Mononuclear cell (primary cell): Measurements from ENCODE around the gene ZNF280D. TPM values are rescaled to one million over a fixed set of nuclear protein-coding genes. Genes with fewer than 3 reads are reported as not detected.

Experiments
- H3K27me3 ChIP-seq: 2 replicates; pipeline ENCODE4 v1.6.0; 2011; ENCODE audit warnings: low read length, control low read depth; ENCODE audit not compliant: insufficient read depth
- H3K4me1 ChIP-seq: 2 replicates; pipeline ENCODE4 v1.5.1; 2011; ENCODE audit warnings: mild to moderate bottlenecking, low read length, control low read depth; ENCODE audit not compliant: insufficient read depth
- H3K4me3 ChIP-seq: 2 replicates; pipeline ENCODE4 v1.5.1; 2011; ENCODE audit warnings: mild to moderate bottlenecking, low read length, moderate library complexity
- H3K9me3 ChIP-seq: 2 replicates; pipeline ENCODE4 v1.5.1; 2011; ENCODE audit warnings: low read depth, mild to moderate bottlenecking, control low read depth, low read length
- total RNA-seq: library from RNA; depleted of rRNA; stranded (reverse); fragments of >200 nt; gene quantifications from one replicate; pipeline ENCODE4 v1.2.3, GENCODE V29; 2012

Gene ZNF280D
- total RNA-seq, 1 donor: 29.9 TPM

DNA sequence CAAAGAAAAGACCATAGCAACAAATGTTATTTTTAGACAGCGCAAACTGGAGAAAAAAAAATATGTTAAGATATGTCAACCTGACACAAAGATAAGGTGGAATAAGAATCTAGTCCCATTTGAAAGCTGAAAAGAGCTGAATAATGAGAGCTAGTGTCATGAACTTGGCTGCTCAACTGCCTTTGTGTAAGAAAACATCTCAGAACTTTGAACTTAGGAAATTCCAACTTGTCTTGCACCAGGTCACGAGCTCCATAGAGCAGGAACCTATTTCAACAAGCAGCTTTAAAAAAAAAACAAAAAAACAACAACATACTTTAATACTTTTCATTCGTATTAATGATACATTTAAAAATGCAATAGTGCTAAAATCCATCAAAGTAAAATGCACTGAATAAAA is 79.5 kb downstream of the ZNF280D start:
- no peaks in the 10 kb centered on the region for H3K27me3 ChIP-seq
- H3K4me3 ChIP-seq: no peak overlapping the region
- H3K9me3 ChIP-seq: no peaks in the 10 kb centered on the region
- H3K4me1 ChIP-seq: no peaks in the 10 kb centered on the region

DNA sequence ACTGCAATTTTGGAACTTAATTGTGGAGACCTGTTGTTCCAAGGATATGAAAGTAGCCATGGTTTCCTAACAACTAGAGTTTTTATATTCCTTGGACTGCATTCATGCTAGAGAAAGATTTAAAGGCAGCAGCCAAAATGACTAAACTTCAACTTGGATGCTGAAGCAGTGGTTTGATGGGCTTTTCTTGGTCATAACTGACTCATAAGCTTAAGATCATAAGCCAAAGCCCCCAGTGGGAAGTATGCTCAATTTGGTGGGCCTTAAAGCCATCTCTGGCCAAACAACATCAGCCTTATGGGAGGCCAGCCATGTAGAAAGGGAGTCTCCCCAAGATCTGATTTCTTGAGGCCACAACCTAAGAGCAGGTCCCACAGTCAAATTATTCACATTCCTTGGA is 80.2 kb downstream of the ZNF280D start:
- Histone ChIP-seq H3K27me3 (no peaks in the 10 kb centered on the region), H3K4me3 (no peak overlapping the region), H3K9me3 (no peaks in the 10 kb centered on the region), H3K4me1 (no peaks in the 10 kb centered on the region)

DNA sequence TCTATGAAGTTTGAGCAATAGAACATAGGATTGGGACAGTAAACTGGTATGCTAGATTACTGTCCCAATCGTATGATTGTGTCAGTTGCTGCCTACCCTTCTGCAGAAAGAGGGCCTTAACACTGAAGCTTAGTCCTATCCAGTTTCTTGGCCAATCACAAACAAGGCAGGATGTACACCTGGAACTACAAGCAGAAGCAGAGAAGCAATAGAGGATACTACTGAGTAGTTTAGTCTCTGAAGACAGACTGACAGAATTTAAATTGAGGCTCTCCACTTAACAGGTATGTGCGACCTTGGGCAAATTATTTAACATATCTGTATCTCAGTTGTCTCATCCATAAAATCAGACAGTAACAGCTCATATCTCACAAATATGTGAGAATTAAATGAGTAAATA is 85.0 kb downstream of the ZNF280D start:
- no peak overlapping the region for H3K4me3 ChIP-seq
- no peaks in the 10 kb centered on the region for H3K4me1 ChIP-seq
- no peaks in the 10 kb centered on the region for H3K9me3 ChIP-seq
- no peaks in the 10 kb centered on the region for H3K27me3 ChIP-seq

DNA sequence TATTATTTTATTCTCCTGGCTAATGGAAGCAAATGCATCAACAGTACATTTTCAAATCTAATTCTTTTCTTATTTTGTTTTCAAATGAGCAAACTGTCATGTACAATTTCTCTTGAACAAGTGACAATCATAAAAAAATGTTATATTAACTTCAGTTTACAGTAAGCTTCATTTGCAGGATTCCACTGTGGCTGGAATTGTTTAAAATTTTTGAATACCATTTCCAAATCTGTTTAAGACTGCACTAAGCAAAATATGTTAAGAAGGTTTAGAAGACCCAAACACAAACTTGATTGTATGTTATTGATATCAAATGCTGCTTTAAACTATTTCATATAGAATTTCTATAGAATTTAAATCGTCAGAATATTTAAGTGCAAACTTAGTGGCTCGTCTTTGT is 92.8 kb downstream of the ZNF280D start:
- H3K9me3 ChIP-seq: no peaks in the 10 kb centered on the region
- no peak overlapping the region for H3K4me3 ChIP-seq
- no peaks in the 10 kb centered on the region for H3K27me3 ChIP-seq
- H3K4me1 ChIP-seq: no peaks in the 10 kb centered on the region

DNA sequence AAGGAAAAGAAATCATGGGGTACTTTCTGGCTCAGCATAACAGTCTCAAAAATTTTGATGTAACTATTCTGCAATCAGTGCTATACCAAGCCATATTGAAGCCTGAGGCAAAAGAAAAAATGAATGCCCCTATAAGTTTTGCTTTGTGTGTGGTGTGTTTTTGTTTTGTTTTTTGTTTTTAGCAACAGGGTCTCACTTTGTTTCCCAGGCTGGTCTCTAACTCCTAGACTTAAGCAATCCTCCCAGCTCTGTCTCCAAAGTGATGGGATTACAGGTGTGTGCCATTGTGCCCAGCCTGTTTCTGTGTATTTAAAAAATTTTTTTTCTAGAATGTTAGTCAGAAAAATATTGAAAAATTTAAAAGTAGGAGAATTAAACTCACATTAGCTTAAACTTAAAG is 93.2 kb downstream of the ZNF280D start:
- H3K27me3 ChIP-seq: no peaks in the 10 kb centered on the region
- no peaks in the 10 kb centered on the region for H3K4me1 ChIP-seq
- H3K9me3 ChIP-seq: no peaks in the 10 kb centered on the region
- H3K4me3 ChIP-seq: no peak overlapping the region

DNA sequence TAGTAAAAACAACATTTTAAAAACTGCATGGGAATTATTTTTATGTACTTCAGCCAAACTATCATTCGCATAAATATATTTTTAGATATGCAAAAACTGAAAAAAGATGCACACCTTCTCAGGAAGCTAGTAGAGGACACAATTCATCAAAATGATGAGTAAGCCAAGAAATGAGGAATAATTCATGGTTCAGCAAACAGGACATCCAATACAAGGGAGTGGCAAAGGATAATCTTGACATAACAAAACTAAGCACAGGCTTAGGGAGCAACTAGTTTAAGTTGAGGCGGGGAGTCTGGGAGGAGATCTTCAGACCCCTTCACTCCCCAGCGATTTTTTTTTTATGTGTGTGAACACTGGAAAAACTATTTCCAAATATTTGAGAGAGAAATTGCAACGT is 93.7 kb downstream of the ZNF280D start:
- Histone ChIP-seq H3K4me1 (no peaks in the 10 kb centered on the region), H3K9me3 (no peaks in the 10 kb centered on the region), H3K27me3 (no peaks in the 10 kb centered on the region), H3K4me3 (no peak overlapping the region)

DNA sequence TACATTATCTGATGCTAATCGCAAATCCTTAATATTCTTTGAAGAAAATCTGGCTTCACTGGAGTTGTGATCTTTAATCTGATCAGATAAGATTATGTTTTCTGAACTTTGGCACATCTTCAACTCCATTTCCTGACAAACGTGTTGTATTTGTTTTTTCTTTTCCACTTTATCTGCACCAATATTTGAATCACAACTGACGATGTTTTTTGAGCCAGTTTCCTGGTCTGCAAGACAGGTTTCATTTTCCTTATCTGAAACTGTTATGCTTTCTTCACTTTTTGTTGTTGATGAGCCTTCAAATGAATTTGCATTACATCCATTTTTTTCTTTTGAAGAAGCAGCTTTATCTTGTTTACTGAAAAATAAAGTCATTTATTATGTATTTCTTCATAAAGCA is 101.5 kb downstream of the ZNF280D start:
- H3K27me3 ChIP-seq: no peaks in the 10 kb centered on the region
- H3K4me1 ChIP-seq: no peaks in the 10 kb centered on the region
- no peaks in the 10 kb centered on the region for H3K9me3 ChIP-seq
- H3K4me3 ChIP-seq: no peak overlapping the region

DNA sequence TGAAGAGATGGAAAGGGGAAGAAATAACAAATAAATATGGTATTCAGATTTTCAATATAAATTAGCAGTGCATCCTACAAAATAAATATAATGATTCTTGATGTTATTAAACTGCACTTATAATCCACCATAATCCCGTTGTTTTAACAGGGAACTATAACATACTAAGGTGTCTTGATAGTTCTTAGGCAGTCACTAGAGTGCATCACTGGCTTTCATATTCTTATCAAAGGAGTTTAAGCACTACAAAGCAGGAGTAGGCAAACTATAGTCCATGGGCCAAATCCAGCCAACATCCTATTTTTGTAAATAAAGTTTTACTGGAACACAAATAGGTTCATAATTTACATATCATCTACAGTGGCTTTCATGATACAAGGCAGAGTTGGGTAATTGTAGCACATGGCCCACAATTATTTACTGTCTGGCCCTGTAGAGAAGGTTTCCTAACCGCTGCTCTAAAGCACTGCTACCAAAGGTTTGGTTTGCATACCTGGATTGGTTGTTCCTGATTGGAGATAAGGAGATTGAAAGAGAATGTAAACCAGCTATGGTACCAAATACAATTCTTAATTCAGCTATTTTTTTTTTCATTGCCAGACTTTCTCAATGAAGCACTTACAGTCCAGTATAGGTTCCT is 104.3 kb downstream of the ZNF280D start:
- Histone ChIP-seq H3K9me3 (no peaks in the 10 kb centered on the region), H3K4me3 (no peak overlapping the region), H3K27me3 (no peaks in the 10 kb centered on the region), H3K4me1 (no peaks in the 10 kb centered on the region)

DNA sequence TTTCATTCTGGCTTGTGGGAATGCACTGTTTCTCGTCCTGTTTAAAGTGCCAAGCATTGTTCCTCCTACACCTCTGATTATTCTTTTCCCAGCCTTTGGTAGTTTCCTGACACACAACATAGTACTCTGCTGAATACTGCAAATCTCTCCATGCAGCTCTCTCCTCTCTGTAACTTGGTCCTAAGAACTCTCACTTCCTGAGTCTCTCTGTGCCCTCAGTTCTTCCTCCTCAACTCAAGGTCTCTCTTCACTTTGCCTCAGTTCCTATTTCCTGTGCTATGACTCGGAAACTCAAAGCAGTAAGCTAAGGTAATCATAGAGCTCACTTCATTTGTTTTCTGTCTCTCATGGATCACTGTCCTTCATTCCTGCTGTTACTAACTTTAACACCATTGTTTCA is 113.4 kb downstream of the ZNF280D start:
- Histone ChIP-seq H3K9me3 (no peaks in the 10 kb centered on the region), H3K4me3 (no peak overlapping the region), H3K27me3 (no peaks in the 10 kb centered on the region), H3K4me1 (no peaks in the 10 kb centered on the region)

DNA sequence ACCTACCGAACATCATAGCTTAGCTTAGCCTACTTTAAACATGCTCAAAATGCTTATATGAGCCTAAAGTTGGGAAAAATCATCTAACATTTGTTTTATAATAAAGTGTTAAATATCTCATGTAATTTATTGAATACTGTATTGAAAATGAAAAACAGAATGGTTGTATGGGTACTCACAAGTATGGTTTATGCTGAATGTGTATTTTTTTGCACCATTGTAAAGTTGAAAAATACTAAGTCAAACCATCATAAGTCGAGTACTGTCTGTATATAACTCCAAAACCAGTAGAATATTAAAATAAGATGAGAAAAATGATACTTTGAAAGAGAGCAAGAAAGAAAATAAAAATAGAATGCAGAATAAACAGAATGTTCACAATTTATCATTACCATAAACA is 115.7 kb downstream of the ZNF280D start:
- no peaks in the 10 kb centered on the region for H3K27me3 ChIP-seq
- no peaks in the 10 kb centered on the region for H3K4me1 ChIP-seq
- no peak overlapping the region for H3K4me3 ChIP-seq
- no peaks in the 10 kb centered on the region for H3K9me3 ChIP-seq

DNA sequence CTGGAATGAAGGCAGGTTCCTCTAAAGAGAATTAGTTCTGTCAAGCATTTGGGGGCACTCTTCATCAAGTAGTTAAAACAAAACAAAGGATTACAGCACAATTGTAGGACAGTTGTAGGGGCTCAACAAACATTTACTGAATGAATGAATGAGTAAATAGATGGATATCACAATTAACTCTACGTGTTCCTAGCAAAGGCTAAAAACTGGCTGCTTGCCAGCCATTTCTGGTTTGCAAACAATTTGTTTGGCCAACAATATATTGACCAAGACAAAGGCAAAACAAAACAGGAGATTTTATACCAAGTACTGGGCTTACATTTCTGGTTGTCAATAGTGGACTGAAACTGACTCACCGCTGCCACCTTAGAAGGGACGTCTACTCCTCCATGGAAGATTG is 116.8 kb downstream of the ZNF280D start:
- no peak overlapping the region for H3K4me3 ChIP-seq

DNA sequence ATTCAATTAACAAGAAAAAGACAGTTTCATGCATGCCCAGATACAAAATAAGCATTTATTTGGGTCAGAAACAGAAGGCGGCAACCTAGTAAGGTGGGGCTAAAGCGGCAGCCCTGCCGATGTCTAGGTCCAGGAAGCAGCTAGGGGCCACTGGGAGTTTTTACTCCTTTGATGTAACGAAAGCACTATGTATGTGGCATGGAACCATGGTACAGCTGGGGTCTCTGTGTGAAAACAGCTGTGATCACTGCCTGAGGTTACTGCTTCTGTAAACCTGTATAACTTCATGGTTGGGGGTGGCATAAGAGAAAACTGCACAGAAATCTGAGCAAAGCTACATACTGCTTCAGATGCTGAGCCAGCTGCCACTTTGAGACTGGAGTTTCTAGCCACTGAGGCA is 119.5 kb downstream of the ZNF280D start:
- Histone ChIP-seq H3K4me1 (no peaks in the 10 kb centered on the region), H3K9me3 (no peaks in the 10 kb centered on the region), H3K27me3 (no peaks in the 10 kb centered on the region), H3K4me3 (no peak overlapping the region)

More for the DNA sequence above, 116.8 kb downstream of the ZNF280D start:
- Histone ChIP-seq H3K27me3 (no peaks in the 10 kb centered on the region), H3K4me1 (no peaks in the 10 kb centered on the region), H3K9me3 (no peaks in the 10 kb centered on the region)

DNA sequence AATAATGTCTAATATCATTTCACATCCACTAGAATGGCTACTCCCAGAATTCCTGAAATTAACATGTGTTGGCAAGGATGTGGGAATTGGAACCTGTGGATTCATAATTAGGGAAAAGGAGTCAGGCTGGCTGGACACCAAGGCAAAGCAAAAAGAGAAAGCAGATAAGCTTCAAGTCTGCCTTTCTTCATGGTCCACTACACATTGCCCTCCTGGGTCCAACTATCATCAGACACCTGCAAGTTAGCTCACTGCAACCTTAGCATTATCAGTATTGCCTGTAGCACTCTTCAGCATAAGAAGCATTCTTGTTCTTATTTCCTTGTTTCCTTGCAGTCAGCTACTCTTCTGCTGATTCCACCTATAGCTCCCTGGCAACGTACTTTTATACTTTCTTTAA is 124.3 kb downstream of the ZNF280D start:
- Histone ChIP-seq H3K9me3 (peaks cover 3% of the 10 kb centered on the region), H3K4me1 (no peaks in the 10 kb centered on the region), H3K27me3 (no peaks in the 10 kb centered on the region), H3K4me3 (no peak overlapping the region)

DNA sequence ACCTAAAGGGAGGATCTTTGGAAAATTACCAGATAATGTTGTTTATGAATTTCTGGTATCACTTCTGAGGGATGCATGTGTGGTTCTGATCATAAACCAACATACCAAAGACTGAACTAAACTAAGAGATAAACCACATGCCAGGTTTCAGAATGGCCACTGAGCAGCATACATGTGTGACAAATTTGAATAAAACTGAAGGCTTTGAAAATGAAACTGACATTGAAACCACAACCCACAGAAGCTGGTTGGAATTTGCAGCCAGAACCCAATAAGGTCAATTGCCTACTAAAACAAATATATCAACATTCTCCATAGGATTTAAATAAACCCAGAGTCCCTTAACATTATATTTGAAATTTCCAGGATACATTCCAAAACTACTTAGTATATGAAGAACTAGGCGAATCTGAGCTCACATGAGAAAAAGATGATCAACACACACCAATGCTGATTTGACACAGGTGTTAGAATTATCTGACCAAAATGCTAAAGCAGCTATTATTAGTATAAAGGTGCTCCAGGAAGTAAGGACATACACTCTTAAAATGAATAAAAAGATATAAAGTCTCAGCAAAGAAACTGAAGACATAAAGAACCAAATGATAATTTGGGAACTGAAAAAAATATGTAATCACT is 125.0 kb downstream of the ZNF280D start:
- no peaks in the 10 kb centered on the region for H3K4me1 ChIP-seq
- H3K4me3 ChIP-seq: no peak overlapping the region
- H3K9me3 ChIP-seq: peaks cover 11% of the 10 kb centered on the region
- no peaks in the 10 kb centered on the region for H3K27me3 ChIP-seq

DNA sequence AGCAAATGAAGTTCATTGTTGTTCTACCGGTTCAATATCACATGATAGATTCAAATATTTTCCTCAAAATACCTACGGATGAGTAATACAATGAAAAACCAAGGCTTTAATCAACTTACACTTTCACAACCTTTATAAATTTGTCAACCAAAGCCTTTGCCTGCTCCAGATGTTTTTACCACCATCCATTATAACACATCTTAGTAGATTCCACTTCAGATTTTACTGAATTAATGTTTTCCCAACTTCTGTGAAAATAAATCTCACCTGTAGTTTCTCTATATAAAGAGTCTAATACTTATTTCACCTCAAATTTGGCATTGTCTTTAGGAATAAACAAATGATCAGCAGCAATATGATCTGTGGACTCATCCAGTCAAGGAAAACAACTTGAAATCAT is 131.1 kb downstream of the ZNF280D start:
- H3K4me1 ChIP-seq: no peaks in the 10 kb centered on the region
- peaks cover 28% of the 10 kb centered on the region for H3K9me3 ChIP-seq
- no peaks in the 10 kb centered on the region for H3K27me3 ChIP-seq
- no peak overlapping the region for H3K4me3 ChIP-seq

DNA sequence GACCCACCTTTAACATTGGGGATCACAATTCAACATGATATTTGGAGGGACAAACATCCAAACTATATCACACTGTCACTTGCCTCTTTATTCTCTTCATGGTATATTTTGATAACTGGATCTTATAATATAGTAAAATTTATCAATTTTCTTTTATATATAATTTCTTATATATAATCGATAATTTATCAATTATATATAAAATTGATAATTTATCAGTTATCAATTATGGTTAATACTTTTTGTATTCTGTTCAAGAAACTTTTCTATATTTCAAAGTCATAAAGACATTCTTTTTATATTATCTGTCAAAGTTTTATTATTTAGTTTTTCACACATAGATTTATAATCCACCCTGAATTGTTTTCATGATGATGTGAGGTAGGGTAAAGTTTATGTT is 132.9 kb downstream of the ZNF280D start:
- no peak overlapping the region for H3K4me3 ChIP-seq
- peaks cover 28% of the 10 kb centered on the region for H3K9me3 ChIP-seq
- H3K27me3 ChIP-seq: no peaks in the 10 kb centered on the region
- no peaks in the 10 kb centered on the region for H3K4me1 ChIP-seq
